DND-41 (cell line): Measurements from ENCODE around the gene GAB4.

Experiments
- EZH2 ChIP-seq: IDR thresholded peaks from 3 replicates; pipeline ENCODE4 v1.6.1; 2012; ENCODE audit warnings: borderline replicate concordance, low read depth, mild to moderate bottlenecking, moderate library complexity, low read length, inconsistent platforms; ENCODE audit not compliant: severe bottlenecking
- TF ChIP-seq, protein P1 (sequence below): IDR thresholded peaks from 2 replicates; pipeline ENCODE4 v1.5.1; 2012; ENCODE audit warnings: borderline replicate concordance, low read length, moderate library complexity, mild to moderate bottlenecking; ENCODE audit not compliant: poor library complexity, severe bottlenecking; ENCODE audit errors: extremely low read depth

DNA sequence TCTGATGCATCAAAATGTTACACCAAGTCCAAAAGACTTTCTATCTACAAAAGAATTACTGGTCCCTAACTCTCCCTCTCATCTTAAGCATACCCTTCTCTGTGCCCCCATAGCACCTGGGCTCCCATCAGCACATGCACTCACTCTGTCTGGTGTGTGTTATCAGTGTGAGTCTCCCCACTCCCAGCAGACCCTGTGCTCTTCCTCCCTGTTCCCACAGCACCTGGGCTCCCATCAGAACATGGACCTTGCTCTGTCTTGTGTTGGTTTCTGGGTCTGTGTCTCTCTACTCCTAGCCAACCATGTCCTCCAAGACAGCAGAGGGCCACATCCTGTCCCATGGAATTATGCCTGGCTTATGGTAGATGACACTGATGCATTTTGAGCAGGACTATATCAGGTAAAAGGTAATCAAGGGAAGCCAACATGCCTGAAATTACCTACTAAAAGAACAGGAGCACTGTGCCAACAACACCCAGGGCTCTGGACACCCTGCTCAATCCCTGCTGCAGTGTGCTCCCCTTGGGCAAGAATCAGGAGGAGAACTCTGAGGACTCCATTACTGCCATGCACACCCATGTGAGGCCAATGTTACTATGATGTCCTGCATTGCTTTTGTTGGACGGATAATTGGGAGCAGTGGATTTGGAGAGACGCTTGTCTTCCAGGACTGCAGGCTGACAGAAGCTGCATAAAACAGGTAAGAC, 34.3 kb downstream of the GAB4 start:
- TF ChIP-seq, protein P1, sequence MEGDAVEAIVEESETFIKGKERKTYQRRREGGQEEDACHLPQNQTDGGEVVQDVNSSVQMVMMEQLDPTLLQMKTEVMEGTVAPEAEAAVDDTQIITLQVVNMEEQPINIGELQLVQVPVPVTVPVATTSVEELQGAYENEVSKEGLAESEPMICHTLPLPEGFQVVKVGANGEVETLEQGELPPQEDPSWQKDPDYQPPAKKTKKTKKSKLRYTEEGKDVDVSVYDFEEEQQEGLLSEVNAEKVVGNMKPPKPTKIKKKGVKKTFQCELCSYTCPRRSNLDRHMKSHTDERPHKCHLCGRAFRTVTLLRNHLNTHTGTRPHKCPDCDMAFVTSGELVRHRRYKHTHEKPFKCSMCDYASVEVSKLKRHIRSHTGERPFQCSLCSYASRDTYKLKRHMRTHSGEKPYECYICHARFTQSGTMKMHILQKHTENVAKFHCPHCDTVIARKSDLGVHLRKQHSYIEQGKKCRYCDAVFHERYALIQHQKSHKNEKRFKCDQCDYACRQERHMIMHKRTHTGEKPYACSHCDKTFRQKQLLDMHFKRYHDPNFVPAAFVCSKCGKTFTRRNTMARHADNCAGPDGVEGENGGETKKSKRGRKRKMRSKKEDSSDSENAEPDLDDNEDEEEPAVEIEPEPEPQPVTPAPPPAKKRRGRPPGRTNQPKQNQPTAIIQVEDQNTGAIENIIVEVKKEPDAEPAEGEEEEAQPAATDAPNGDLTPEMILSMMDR = no peak
- TF ChIP-seq EZH2 = no peak
